Smooth muscle cell (in vitro differentiated cells): ENCODE measurements around the gene ANXA5. TPM values are rescaled to one million over a fixed set of nuclear protein-coding genes. Genes with fewer than 3 reads are reported as not detected.

Experiments used
- DNase-seq: peaks from one replicate; lab custom pipeline; 2025; ENCODE audit not compliant: unreplicated experiment; lab: John Stamatoyannopoulos, UW
- H2AFZ ChIP-seq: fragments of 200-600 bp; sonication (generic); 2 replicates; pipeline ENCODE4 v1.6.0; 2016; ENCODE audit warnings: antibody characterized with exemption, low read depth, mild to moderate bottlenecking
- H3F3A ChIP-seq: fragments of 200-600 bp; sonication (generic); 2 replicates; pipeline ENCODE4 v1.6.0; 2017; ENCODE audit warnings: antibody characterized with exemption, low read depth
- H3K27ac ChIP-seq: fragments of 200-600 bp; sonication (generic); 2 replicates; pipeline ENCODE4 v1.5.1; 2016; ENCODE audit warnings: low read depth, mild to moderate bottlenecking
- H3K27me3 ChIP-seq: fragments of 200-600 bp; sonication (generic); 2 replicates; pipeline ENCODE4 v1.6.1; 2016; ENCODE audit warnings: low read depth, mild to moderate bottlenecking
- H3K36me3 ChIP-seq: fragments of 200-600 bp; sonication (generic); 2 replicates; pipeline ENCODE4 v1.5.1; 2016; ENCODE audit warnings: low read depth
- H3K4me1 ChIP-seq: fragments of 200-600 bp; sonication (generic); 2 replicates; pipeline ENCODE4 v1.5.1; 2016; ENCODE audit warnings: low read depth
- H3K4me2 ChIP-seq: fragments of 200-600 bp; sonication (generic); 2 replicates; pipeline ENCODE4 v1.6.0; 2016; ENCODE audit warnings: mild to moderate bottlenecking
- H3K4me3 ChIP-seq: fragments of 200-600 bp; sonication (generic); 2 replicates; pipeline ENCODE4 v1.5.1; 2016; ENCODE audit warnings: mild to moderate bottlenecking
- H3K79me2 ChIP-seq: fragments of 200-600 bp; sonication (generic); 2 replicates; pipeline ENCODE4 v1.6.0; 2016; ENCODE audit warnings: low read depth, mild to moderate bottlenecking
- H3K9ac ChIP-seq: fragments of 200-600 bp; sonication (generic); 2 replicates; pipeline ENCODE4 v1.6.0; 2016; ENCODE audit warnings: low read depth
- H3K9me3 ChIP-seq: fragments of 200-600 bp; sonication (generic); replicated peaks from 2 replicates; pipeline ENCODE4 v1.5.1; 2016; ENCODE audit warnings: low read depth
- H4K20me1 ChIP-seq: fragments of 200-600 bp; sonication (generic); 2 replicates; pipeline ENCODE4 v1.6.0; 2016; ENCODE audit warnings: low read depth
- WGBS: methylation state at CpG from one replicate; pipeline ENCODE4 v1.1.7; 2016; ENCODE audit warnings: low lambda C conversion rate; 5-methylcytosine and 5-hydroxymethylcytosine counted together
- polyA plus RNA-seq: library from polyadenylated mRNA; unstranded; fragments of >200 nt; fragmentation: Nextera tagmentation; extraction: Ambion mirVana; gene quantifications from 2 replicates; pipeline ENCODE4 v1.2.1, GENCODE V29; 2016
- total RNA-seq: library from RNA; depleted of rRNA; stranded (reverse); fragments of >200 nt; gene quantifications from 2 replicates; pipeline ENCODE4 v1.2.3, GENCODE V29; 2014
- TF ChIP-seq, protein P1 (sequence below): fragments of 200-600 bp; sonication (generic); IDR thresholded peaks from 2 replicates; pipeline ENCODE4 v1.5.1; 2017; ENCODE audit warnings: borderline replicate concordance, mild to moderate bottlenecking, antibody characterized with exemption; ENCODE audit not compliant: insufficient read depth, poor library complexity, severe bottlenecking

The ANXA5 gene
- total and polyA plus RNA-seq, 2 experiments from 2014 or later: 481 to 597 TPM

GRCh38 chr4:121717680-121718237, 21.0 kb upstream of the ANXA5 start:
- WGBS: 59% methylated on average over 4 of the region's 4 CpGs
- H3K4me2 ChIP-seq: no peak overlapping the region

DNA sequence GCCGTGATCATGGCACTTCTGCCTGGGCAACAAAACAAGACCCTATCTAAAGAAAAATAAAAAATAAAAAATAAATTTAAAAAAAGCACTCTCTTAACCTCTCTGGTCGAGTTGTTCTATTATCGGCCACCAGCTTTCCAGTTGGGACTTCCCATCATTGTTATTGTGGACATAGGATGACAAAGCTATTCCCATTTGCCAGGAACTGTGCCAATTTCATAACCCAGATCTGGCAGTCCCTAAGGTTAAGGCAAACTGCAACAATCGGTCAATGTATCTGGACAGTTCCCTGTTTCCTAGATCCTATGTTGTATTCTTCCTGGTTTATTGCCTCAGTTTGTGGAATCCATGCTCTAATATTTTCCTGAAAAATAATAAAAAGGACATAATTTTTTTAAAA, 17.8 kb upstream of the ANXA5 start:
- no peak for DNase-seq
- Histone ChIP-seq H2AFZ (no peak overlapping the region), H3K4me2 (no peak overlapping the region), H3K4me1 (peaks cover 25% of the 10 kb centered on the region), H3K36me3 (no peaks in the 10 kb centered on the region), H4K20me1 (no peaks in the 10 kb centered on the region), H3K9me3 (no peaks in the 10 kb centered on the region), H3F3A (peaks cover 12% of the 10 kb centered on the region), H3K27ac (no peak overlapping the region), H3K9ac (no peak overlapping the region), H3K4me3 (no peak overlapping the region), H3K27me3 (no peaks in the 10 kb centered on the region), H3K79me2 (no peaks in the 10 kb centered on the region)
- WGBS: 94% methylated on average over 4 of the region's 4 CpGs
- TF ChIP-seq, protein P1, sequence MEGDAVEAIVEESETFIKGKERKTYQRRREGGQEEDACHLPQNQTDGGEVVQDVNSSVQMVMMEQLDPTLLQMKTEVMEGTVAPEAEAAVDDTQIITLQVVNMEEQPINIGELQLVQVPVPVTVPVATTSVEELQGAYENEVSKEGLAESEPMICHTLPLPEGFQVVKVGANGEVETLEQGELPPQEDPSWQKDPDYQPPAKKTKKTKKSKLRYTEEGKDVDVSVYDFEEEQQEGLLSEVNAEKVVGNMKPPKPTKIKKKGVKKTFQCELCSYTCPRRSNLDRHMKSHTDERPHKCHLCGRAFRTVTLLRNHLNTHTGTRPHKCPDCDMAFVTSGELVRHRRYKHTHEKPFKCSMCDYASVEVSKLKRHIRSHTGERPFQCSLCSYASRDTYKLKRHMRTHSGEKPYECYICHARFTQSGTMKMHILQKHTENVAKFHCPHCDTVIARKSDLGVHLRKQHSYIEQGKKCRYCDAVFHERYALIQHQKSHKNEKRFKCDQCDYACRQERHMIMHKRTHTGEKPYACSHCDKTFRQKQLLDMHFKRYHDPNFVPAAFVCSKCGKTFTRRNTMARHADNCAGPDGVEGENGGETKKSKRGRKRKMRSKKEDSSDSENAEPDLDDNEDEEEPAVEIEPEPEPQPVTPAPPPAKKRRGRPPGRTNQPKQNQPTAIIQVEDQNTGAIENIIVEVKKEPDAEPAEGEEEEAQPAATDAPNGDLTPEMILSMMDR: no peak

More at GRCh38 chr4:121717680-121718237, 21.0 kb upstream of the ANXA5 start:
- Histone ChIP-seq H3K79me2 (no peaks in the 10 kb centered on the region), H3K4me1 (peaks cover under 1% of the 10 kb centered on the region), H3K9ac (no peak overlapping the region), H3K9me3 (no peaks in the 10 kb centered on the region), H3K4me3 (no peak overlapping the region), H3K36me3 (no peaks in the 10 kb centered on the region), H2AFZ (no peak overlapping the region), H3K27ac (no peak overlapping the region), H4K20me1 (no peaks in the 10 kb centered on the region), H3K27me3 (no peaks in the 10 kb centered on the region), H3F3A (peaks cover 3% of the 10 kb centered on the region)
- TF ChIP-seq, protein P1: no peak
- DNase-seq: no peak

DNA sequence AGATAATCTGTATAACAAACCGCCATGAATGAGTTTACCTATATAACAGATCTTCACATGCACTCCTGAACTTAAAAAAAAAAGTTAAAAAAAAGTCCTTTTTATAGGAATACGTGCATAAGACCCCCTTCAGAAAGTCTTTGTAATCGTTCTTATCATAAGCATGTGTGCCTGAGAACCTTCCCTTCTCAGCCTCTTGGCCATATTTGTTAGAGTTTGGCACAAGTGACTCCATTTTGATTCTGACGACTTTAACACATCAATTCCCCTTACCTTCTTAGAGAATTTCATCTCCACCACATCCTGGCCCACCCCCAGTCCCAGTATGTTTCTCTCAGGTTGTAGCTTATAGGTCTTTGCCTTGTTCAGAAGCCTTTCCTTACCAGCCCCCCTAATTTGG, 16.0 kb upstream of the ANXA5 start:
- TF ChIP-seq, protein P1: no peak
- 90% methylated on average over 4 of the region's 4 CpGs for WGBS

More for the DNA sequence above, 16.0 kb upstream of the ANXA5 start:
- no peak for DNase-seq
- no peaks in the 10 kb centered on the region for H3K36me3 ChIP-seq
- no peaks in the 10 kb centered on the region for H4K20me1 ChIP-seq
- H3K4me1 ChIP-seq: peaks cover 25% of the 10 kb centered on the region
- no peak overlapping the region for H2AFZ ChIP-seq
- H3F3A ChIP-seq: peaks cover 12% of the 10 kb centered on the region
- no peaks in the 10 kb centered on the region for H3K27me3 ChIP-seq
- H3K79me2 ChIP-seq: no peaks in the 10 kb centered on the region
- no peak overlapping the region for H3K4me3 ChIP-seq
- no peak overlapping the region for H3K27ac ChIP-seq
- no peak overlapping the region for H3K4me2 ChIP-seq
- no peak overlapping the region for H3K9ac ChIP-seq
- H3K9me3 ChIP-seq: no peaks in the 10 kb centered on the region
